ENCODE measurements around the gene OR13G1. TPM values are rescaled to one million over a fixed set of nuclear protein-coding genes. Genes with fewer than 3 reads are reported as not detected.
A peak's percentile ranks its signal among the peaks of the same experiment; 100 is the strongest.
"Not testable (repeated sequence)": the region's sequence is repeated elsewhere in the genome, so short reads cannot be mapped to it uniquely, and the experiment has no call there.

The OR13G1 gene, protein sequence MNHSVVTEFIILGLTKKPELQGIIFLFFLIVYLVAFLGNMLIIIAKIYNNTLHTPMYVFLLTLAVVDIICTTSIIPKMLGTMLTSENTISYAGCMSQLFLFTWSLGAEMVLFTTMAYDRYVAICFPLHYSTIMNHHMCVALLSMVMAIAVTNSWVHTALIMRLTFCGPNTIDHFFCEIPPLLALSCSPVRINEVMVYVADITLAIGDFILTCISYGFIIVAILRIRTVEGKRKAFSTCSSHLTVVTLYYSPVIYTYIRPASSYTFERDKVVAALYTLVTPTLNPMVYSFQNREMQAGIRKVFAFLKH
- not detected for total RNA-seq

GRCh38 chr1:247679639-247680038, at the start of gene OR13G1:
TSS of gene OR13G1 (minus strand) at chr1:247679739. CDS start at chr1:247673041, 6,698 bp downstream.
- no peak for DNase-seq (ENCODE audit: low spot score)

- no peak for DNase-seq (ENCODE audit: low spot score)
These were observed 41.7 kb upstream of the OR13G1 start for GRCh38 chr1:247721222-247721621.

DNA sequence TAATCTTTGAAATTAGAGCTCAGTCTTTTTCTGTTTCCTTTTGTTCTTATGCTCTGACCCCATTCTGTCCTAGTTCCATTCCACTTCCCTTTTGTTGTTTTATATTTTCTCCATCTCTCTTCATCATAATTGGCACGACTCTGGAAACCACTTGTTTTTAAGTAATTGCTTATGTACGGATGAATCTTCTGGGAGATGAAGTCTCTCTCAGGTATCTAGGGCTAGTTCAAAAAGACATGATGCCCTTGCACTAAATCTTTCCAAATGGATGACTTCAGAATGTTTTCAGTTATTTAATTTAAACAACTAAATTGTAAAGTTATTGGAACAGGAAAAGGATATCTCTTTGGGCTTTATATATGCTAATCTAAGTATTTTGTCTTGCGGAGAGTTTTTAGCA, 37.0 kb upstream of the OR13G1 start, which contains the start of gene OR6F1:
Gene OR6F1, minus strand, starts transcription at position 101 of the 400 bp plus-strand sequence. CDS start 3,891 bp downstream, outside the sequence.
- DNase-seq (ENCODE audit: low spot score): no peak

DNA sequence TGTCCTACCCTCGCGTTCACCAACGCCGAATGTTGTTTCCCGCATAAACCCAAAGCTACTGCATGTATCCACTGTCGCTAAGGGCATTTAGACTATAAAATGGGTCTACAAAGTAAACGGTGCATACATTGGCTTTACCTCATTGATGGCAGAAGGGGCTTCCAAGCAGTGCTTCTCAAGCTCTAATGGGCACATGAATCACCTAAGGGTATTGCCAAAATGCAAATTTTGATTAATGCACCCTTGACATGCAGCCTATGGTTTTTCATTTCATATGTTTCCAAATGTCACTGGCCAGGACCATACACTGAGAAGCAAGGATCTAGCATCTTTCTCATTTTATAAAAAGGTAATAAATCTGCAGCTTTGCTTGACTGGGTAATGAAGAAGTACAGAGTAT, 34.2 kb upstream of the OR13G1 start:
- DNase-seq (ENCODE audit: low spot score): no peak

DNA sequence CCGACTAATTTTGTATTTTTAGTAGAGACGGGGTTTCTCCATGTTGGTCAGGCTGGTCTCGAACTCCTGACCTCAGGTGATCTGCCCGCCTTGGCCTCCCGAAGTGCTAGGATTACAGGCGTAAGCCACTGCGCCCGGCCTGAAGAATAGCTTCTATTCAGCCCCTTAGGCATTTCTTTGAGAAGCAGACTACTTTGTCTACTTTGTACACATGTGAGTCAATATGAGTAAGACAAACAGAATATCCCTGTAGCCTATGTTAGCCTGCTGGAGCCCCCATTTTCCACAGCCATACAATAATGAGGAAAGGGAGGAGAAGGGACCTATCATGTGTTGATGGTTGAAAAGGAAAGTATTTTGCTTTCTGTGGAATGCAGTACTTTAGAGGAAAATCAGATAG, 31.1 kb upstream of the OR13G1 start:
- not testable (repeated sequence) for DNase-seq (ENCODE audit: low spot score)

- DNase-seq (ENCODE audit: low spot score): no peak
These were observed 21.8 kb upstream of the OR13G1 start for GRCh38 chr1:247701338-247701737.

DNA sequence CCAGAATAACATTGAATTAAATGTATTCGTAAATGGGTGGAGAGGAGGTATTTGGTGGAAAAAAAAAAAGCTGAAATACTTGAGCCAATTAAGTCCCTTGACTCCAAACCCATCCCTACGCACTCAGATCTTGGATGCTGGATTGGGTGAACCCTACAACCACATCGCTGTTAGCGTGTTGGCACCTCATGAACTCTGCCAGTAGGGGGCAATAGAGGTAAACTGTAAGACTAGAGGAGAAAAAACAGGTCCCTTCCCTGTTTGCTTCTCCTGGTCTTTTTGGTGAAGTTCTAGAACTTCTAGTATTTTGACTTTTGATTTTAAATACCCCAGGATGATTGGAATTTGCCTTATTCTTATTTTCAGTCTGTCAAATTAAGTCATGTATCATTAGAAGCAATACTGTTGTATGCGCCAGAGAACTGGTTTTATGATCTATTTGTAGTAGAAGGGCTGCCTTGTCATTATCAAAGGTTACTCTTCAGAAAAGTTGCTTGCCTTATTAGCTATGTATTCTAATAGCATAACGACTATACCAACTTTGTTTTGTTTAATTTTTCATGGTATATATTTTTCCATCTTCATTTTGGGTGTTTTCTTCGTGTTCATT, 1.9 kb upstream of the OR13G1 start:
- DNase-seq (ENCODE audit: low spot score): peak; percentile 17

DNA sequence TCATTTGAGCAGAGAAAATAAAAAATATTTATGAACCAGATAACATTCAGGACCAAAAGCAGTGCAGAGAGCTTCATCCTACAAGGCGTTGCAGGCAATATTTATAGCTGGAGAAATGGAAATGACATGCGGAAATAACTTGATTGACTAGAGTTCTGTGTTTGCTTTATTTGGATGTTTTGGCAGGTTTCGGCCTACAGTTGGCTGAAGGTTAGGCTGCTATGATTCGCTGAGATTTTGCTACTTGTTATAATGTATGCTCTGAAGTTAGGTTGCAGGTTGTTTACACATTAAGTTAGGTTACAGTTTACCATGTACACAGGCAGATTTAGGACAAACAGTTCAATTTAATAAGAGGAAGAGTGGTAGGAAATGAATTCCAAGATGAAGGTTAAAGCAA, 632 bp upstream of the OR13G1 start:
- DNase-seq (ENCODE audit: low spot score): no peak

- no peak for DNase-seq (ENCODE audit: low spot score)
These were observed 10.3 kb downstream of the OR13G1 start for GRCh38 chr1:247669225-247669624.

DNA sequence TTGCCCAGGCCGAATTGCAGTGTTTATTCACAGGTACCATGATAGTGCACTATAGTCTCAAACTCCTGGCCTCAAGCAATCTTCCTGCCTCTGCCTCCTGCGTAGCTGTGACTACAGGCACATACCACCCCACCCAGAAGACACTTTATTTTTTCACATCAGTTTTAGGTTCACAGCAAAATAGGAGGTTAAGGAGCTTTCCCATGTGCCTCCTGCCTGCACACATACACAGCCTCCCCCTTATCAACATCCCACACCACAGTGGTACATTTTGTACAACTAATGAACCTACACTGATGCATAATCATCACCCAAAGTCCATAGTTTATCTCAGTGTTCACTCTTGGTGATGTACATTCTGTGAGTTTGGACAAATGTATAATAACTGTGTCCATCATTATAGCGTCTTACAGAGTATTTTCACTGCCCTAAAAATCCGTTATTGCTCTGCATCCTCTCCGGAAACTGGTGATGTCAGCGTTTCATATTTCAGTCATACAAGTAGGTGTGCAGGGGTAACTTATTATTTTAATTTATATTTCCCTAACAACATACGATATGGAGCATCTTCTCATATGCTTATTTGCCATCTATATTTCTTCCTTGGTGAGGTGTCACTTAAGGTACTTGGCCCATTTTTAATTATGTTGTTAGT, 23.2 kb downstream of the OR13G1 start:
- no peak for DNase-seq (ENCODE audit: low spot score)

DNA sequence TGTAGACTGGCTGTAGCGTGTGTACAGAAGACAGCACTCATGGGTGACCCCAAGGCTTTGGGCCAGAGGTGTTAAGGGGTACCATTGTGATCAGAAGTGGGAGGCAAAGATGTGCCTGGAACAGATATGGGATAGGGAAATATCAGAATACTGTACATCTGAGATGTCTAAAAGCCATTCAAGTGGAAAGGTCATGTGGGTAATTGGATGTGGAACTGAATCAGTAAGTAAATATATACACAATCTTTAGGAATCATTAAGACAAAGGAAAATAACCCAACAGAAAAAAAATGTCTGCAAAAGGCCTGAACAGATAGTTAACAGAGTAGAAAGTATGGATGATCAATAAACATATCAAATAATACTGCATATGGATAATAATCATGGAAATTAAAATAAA, 26.5 kb downstream of the OR13G1 start:
- no peak for DNase-seq (ENCODE audit: low spot score)

- DNase-seq (ENCODE audit: low spot score): peak; percentile 19
These were observed 31.7 kb downstream of the OR13G1 start for GRCh38 chr1:247647864-247648263.

GRCh38 chr1:247646867-247647266, 32.7 kb downstream of the OR13G1 start:
- no peak for DNase-seq (ENCODE audit: low spot score)

- no peak for DNase-seq (ENCODE audit: low spot score)
These were observed 36.8 kb downstream of the OR13G1 start for GRCh38 chr1:247642742-247643141.

DNA sequence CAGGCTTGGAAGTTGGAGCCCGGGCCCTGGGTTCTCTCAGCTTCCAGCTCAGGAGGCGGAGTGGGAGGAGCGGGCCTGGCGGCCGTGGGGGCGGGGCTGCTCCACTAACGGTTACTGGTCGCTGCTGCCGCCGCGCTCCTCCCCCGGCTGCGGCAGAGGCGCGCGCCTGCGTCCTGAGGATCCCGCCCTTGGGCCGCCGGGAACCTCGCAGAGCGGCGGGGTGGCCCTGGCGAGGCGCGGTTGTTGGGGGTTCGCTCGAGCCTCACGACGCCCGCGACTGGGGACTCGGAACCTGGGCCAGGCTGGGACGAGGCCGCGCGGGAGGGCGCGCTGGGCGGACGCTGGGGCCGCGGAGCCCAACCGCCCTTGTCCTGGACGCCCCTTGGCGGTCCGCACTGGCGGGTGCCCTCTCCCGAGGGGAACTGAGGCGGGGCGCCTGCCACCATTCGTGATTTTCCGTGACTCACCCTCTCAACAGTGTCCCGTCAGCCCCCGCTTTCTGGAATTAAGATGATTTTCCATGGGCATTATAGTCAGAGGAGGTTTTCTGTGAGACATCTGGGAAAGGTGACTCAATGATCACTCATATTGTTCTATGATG, 40.1 kb downstream of the OR13G1 start:
- DNase-seq (ENCODE audit: low spot score): peak; percentile 64

DNA sequence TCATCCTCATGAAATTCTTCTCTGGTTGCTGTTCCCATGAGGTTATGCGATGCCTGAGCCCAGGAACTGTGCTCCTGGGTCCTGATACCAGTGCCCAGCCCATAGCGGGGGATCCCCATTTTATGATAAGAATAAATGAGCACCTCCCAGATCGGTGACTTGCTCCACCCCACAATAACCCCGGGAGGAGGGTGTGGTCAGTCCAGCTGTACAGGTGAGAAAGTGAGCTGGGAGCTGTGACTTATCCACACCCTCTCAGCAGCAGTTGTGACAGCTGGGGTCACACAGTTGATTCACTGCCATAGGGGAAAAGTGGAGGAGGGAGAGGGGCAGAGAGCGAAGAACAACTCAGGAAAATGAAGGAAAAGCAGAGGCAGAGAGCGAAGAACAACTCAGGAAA, 40.8 kb downstream of the OR13G1 start:
- DNase-seq (ENCODE audit: low spot score): no peak

DNA sequence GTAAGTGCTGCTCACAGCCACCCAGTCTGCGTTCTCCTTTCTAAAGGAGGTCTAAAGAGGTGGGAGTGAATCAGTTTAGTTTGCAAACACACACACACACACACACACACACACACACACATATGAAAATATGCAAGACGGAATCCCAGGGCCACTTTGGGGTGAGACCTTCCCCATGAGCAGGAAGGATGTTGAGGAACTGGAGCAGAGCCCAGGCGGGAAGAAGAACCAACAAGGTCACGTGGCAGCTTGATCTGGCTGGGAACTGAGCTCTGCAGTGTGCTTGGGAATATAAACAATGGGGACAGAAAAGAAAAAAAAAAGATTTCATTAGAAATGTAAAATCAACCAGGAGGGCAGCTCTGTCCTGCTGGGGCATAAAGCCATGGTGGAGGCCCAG, 41.5 kb downstream of the OR13G1 start:
- DNase-seq (ENCODE audit: low spot score): no peak

- no peak for DNase-seq (ENCODE audit: low spot score)
These were observed 51.6 kb downstream of the OR13G1 start for GRCh38 chr1:247627951-247628350.

Measured in mucosa of gallbladder (tissue), 1 donor.